ENCODE data around the gene CHD6. TPM values are rescaled to one million over a fixed set of nuclear protein-coding genes. Genes with fewer than 3 reads are reported as not detected.

CHD6 gene
- total RNA-seq, 4 donors from 2014 or later, result 18.5 to 49.3 (median 28.7) TPM

- no peak for ATAC-seq (ENCODE audit: low FRiP score)
- no peak for DNase-seq (ENCODE audit: low spot score)
- no peak for TF ChIP-seq CTCF (IDR thresholded peaks at IDR 0.05)
Measured at GRCh38 chr20:41604002-41604401, 14.2 kb downstream of the CHD6 start.

- no peak for TF ChIP-seq CTCF (IDR thresholded peaks at IDR 0.05)
- ATAC-seq (ENCODE audit: low FRiP score), result no peak
- DNase-seq (ENCODE audit: low spot score), result no peak
Measured at GRCh38 chr20:41601742-41602141, 16.4 kb downstream of the CHD6 start.

GRCh38 chr20:41600926-41601631 is 17.1 kb downstream of the CHD6 start:
- TF ChIP-seq CTCF (IDR thresholded peaks at IDR 0.05), result no peak
- no peak for ATAC-seq (ENCODE audit: low FRiP score)
- no peak for DNase-seq (ENCODE audit: low spot score)

GRCh38 chr20:41599699-41600104 is 18.5 kb downstream of the CHD6 start:
- TF ChIP-seq CTCF (IDR thresholded peaks at IDR 0.05), result no peak

GRCh38 chr20:41598719-41599118 is 19.5 kb downstream of the CHD6 start:
- ATAC-seq (ENCODE audit: low FRiP score) (no peak), DNase-seq (ENCODE audit: low spot score) (no peak)
- TF ChIP-seq CTCF (IDR thresholded peaks at IDR 0.05), result no peak

More at GRCh38 chr20:41599699-41600104, 18.5 kb downstream of the CHD6 start:
- no peak for ATAC-seq (ENCODE audit: low FRiP score)
- no peak for DNase-seq (ENCODE audit: low spot score)

- DNase-seq (ENCODE audit: low spot score) (no peak), ATAC-seq (ENCODE audit: low FRiP score) (no peak)
- TF ChIP-seq CTCF (IDR thresholded peaks at IDR 0.05), result no peak
Measured at GRCh38 chr20:41594514-41595322, 23.5 kb downstream of the CHD6 start.
